HepG2 (cell line): ENCODE data around the gene TM4SF20. TPM values are rescaled to one million over a fixed set of nuclear protein-coding genes. Genes with fewer than 3 reads are reported as not detected.

Experiments
- AHR ChIP-seq: IDR thresholded peaks from 2 replicates; pipeline ENCODE4 v1.6.1; 2018; ENCODE audit warnings: missing genetic modification reagents, missing compliant biosample characterization
- ATF7-NPFF ChIP-seq: sonication (generic); formaldehyde crosslinking; IDR thresholded peaks from 2 replicates; pipeline ENCODE4 v1.8.1; 2023; ENCODE audit warnings: mild to moderate bottlenecking, low read depth, missing genetic modification reagents, moderate library complexity
- FOXK1 ChIP-seq: sonication (generic); formaldehyde crosslinking; IDR thresholded peaks from 2 replicates; pipeline ENCODE4 v1.4.0; 2020; ENCODE audit warnings: low read depth, missing genetic modification reagents, borderline replicate concordance
- FOXP1 ChIP-seq, 2 experiments: fragments of 450-650 bp in 1 of 2; IDR thresholded peaks; 2 replicates each; pipeline ENCODE4 v1.6.1; 2017 to 2018; ENCODE audit warnings: antibody characterized with exemption in 1 of 2
- GPN1 ChIP-seq: sonication (generic); formaldehyde crosslinking; IDR thresholded peaks from 2 replicates; pipeline ENCODE4 v1.5.1; 2020; ENCODE audit warnings: missing genetic modification reagents, borderline replicate concordance
- KAT8 ChIP-seq: IDR thresholded peaks from 2 replicates; pipeline ENCODE4 v1.6.1; 2016; ENCODE audit warnings: missing genetic modification reagents, missing compliant biosample characterization
- NKX3-1 ChIP-seq: sonication (generic); formaldehyde crosslinking; IDR thresholded peaks from 2 replicates; pipeline ENCODE4 v1.5.0; 2020; ENCODE audit warnings: missing genetic modification reagents
- SALL1 ChIP-seq: sonication (generic); formaldehyde crosslinking; IDR thresholded peaks from 2 replicates; pipeline ENCODE4 v1.8.0; 2022; ENCODE audit warnings: mild to moderate bottlenecking, missing genetic modification reagents
- SNAPC2 ChIP-seq: sonication (generic); formaldehyde crosslinking; IDR thresholded peaks from 2 replicates; pipeline ENCODE4 v1.8.1; 2022; ENCODE audit warnings: mild to moderate bottlenecking, missing genetic modification reagents
- SPEN ChIP-seq: sonication (generic); formaldehyde crosslinking; IDR thresholded peaks from 2 replicates; pipeline ENCODE4 v1.5.1; 2020; ENCODE audit warnings: low read depth, mild to moderate bottlenecking, missing genetic modification reagents
- ZBTB3 ChIP-seq: sonication (generic); formaldehyde crosslinking; IDR thresholded peaks from 2 replicates; pipeline ENCODE4 v1.4.0; 2020; ENCODE audit warnings: low read depth, mild to moderate bottlenecking, moderate library complexity, missing genetic modification reagents, borderline replicate concordance
- ZFX ChIP-seq: sonication (generic); formaldehyde crosslinking; IDR thresholded peaks from 2 replicates; pipeline ENCODE4 v1.4.0; 2020; ENCODE audit warnings: mild to moderate bottlenecking, low read depth, missing genetic modification reagents, moderate library complexity
- ZMAT3 ChIP-seq: sonication (generic); formaldehyde crosslinking; conservative IDR thresholded peaks from 2 replicates; pipeline ENCODE4 v1.7.0; 2021; ENCODE audit warnings: missing genetic modification reagents
- ZNF121 ChIP-seq: sonication (generic); formaldehyde crosslinking; IDR thresholded peaks from 2 replicates; pipeline ENCODE4 v1.5.0; 2020; ENCODE audit warnings: mild to moderate bottlenecking, missing genetic modification reagents
- ZNF510 ChIP-seq: sonication (generic); formaldehyde crosslinking; IDR thresholded peaks from 2 replicates; pipeline ENCODE4 v1.4.0; 2020; ENCODE audit warnings: low read depth, mild to moderate bottlenecking, missing genetic modification reagents
- ZNF782 ChIP-seq: sonication (generic); formaldehyde crosslinking; IDR thresholded peaks from 2 replicates; pipeline ENCODE4 v1.4.0; 2020; ENCODE audit warnings: missing genetic modification reagents, mild to moderate bottlenecking, borderline replicate concordance
- polyA plus RNA-seq, 8 experiments: library from polyadenylated mRNA; depleted of rRNA in 3 of 8; stranded (reverse) in 7 of 8; unstranded in 1 of 8; fragments of >200 nt; fragmentation: Illumina TruSeq in 4 of 8; extraction: Trizol in 4 of 8; gene quantifications; 2 replicates each; pipeline versions ENCODE4 v1.2.1 to v1.2.3, GENCODE V29; 2011 to 2016; ENCODE audit warnings: low read depth in 4 of 8, missing spikeins in 1 of 8, mixed read lengths in 1 of 8; ENCODE audit not compliant: insufficient read depth in 1 of 8
- total RNA-seq, 5 experiments: library from RNA; depleted of rRNA; stranded (reverse); fragments of >200 nt; fragmentation: Illumina TruSeq; extraction: Trizol; gene quantifications; 2 replicates each; pipeline ENCODE4 v1.2.3, GENCODE V29; 2016; ENCODE audit warnings: low read depth in 1 of 5
- TF ChIP-seq, protein P1 (sequence below): IDR thresholded peaks from 2 replicates; pipeline ENCODE4 v1.6.1; 2018; ENCODE audit warnings: missing genetic modification reagents, mild to moderate bottlenecking, missing compliant biosample characterization
- TF ChIP-seq, protein P2 (sequence below): sonication (generic); formaldehyde crosslinking; IDR thresholded peaks from 2 replicates; pipeline ENCODE4 v1.4.0; 2020; ENCODE audit warnings: mild to moderate bottlenecking, missing genetic modification reagents
- TF ChIP-seq, protein P3 (sequence below): sonication (generic); formaldehyde crosslinking; IDR thresholded peaks from 2 replicates; pipeline ENCODE4 v1.4.0; 2020; ENCODE audit warnings: missing genetic modification reagents
- TF ChIP-seq, protein P4 (sequence below): sonication (generic); formaldehyde crosslinking; IDR thresholded peaks from 2 replicates; pipeline ENCODE4 v1.4.0; 2020; ENCODE audit warnings: missing genetic modification reagents
- TF ChIP-seq, protein P5 (sequence below): sonication (generic); formaldehyde crosslinking; IDR thresholded peaks from 2 replicates; pipeline ENCODE4 v1.4.0; 2020; ENCODE audit warnings: mild to moderate bottlenecking, missing genetic modification reagents

Gene TM4SF20
- total and polyA plus RNA-seq, 2 of the 13 experiments (the other 11 are each of a cell fraction or from before 2014, with no cell fraction given) = not detected

DNA sequence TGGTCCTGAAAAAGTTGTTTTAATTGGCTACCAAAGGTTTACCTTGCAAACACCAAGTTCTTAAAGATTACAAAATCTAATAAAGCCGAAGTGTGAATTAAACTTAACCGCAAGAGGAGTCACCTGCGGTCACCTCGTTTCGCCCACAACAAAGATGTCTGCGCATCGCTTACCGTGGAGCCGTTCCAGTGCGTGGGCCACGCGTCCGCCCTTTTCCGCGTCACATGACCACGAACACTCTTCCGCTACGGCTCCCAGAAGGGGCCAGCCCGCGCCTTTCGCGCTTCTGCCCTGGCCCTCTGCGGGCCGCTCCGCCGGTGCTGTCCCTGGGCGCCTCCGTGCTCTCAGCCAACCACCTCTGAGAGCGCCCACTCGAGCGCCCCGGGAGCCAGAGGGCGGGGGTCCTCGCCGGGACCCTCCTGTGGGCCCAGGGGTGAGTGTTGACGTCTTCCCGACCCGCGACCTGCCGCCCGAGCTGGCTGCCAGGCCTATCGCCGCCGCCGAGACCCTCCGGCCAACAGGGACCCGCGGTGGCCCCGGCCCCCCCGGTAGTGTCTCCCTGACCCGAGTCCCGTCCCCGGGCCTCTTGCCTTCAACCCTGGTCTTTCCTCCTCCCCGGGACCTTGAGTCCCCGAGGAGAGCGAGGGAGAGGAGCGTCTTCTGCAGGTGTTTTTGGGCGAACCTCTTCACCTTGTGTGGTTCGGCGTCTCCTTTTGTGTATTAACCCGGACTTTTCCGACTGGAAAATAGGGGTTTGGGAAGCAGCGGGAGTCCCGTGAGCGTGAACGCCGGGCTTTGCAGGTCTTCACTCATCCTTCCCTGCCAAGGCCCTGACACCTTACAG, 53.9 kb downstream of the TM4SF20 start, which contains the start of gene MFF (continued):
- TF ChIP-seq, protein P1, sequence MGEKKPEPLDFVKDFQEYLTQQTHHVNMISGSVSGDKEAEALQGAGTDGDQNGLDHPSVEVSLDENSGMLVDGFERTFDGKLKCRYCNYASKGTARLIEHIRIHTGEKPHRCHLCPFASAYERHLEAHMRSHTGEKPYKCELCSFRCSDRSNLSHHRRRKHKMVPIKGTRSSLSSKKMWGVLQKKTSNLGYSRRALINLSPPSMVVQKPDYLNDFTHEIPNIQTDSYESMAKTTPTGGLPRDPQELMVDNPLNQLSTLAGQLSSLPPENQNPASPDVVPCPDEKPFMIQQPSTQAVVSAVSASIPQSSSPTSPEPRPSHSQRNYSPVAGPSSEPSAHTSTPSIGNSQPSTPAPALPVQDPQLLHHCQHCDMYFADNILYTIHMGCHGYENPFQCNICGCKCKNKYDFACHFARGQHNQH (CRISPR knock-in tag) = peak; percentile 98
- TF ChIP-seq ZFX (peak; percentile 99), ZNF782 (CRISPR knock-in tag) (peak; percentile 97), FOXP1 (IDR thresholded peaks at IDR 0.05) (0 out of 2 replicates have a peak, but pooled peaks have one; percentile 9), FOXP1 (CRISPR knock-in tag; IDR thresholded peaks at IDR 0.05) (peak; percentile 34; the same call in 1 of the 2 replicates), ZNF121 (CRISPR knock-in tag) (0 out of 2 replicates have a peak, but pooled peaks have one; percentile 16), NKX3-1 (CRISPR knock-in tag) (peak; percentile 98), SNAPC2 (CRISPR knock-in tag) (peak; percentile 97), ZNF510 (CRISPR knock-in tag) (0 out of 2 replicates have a peak, but pooled peaks have one; percentile 55), FOXK1 (peak; percentile 85; the same call in 1 of the 2 replicates), ZBTB3 (peak; percentile 84), GPN1 (peak; percentile 80; the same call in 1 of the 2 replicates), ATF7-NPFF (CRISPR knock-in tag) (peak; percentile 92), SALL1 (CRISPR knock-in tag) (peak; percentile 98), KAT8 (CRISPR knock-in tag) (peak; percentile 99), SPEN (CRISPR knock-in tag) (peak; percentile 99), ZMAT3 (CRISPR knock-in tag) (peak; percentile 98), AHR (peak; percentile 98)
- TF ChIP-seq, protein P2, sequence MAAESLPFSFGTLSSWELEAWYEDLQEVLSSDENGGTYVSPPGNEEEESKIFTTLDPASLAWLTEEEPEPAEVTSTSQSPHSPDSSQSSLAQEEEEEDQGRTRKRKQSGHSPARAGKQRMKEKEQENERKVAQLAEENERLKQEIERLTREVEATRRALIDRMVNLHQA = no peak
- TF ChIP-seq, protein P3, sequence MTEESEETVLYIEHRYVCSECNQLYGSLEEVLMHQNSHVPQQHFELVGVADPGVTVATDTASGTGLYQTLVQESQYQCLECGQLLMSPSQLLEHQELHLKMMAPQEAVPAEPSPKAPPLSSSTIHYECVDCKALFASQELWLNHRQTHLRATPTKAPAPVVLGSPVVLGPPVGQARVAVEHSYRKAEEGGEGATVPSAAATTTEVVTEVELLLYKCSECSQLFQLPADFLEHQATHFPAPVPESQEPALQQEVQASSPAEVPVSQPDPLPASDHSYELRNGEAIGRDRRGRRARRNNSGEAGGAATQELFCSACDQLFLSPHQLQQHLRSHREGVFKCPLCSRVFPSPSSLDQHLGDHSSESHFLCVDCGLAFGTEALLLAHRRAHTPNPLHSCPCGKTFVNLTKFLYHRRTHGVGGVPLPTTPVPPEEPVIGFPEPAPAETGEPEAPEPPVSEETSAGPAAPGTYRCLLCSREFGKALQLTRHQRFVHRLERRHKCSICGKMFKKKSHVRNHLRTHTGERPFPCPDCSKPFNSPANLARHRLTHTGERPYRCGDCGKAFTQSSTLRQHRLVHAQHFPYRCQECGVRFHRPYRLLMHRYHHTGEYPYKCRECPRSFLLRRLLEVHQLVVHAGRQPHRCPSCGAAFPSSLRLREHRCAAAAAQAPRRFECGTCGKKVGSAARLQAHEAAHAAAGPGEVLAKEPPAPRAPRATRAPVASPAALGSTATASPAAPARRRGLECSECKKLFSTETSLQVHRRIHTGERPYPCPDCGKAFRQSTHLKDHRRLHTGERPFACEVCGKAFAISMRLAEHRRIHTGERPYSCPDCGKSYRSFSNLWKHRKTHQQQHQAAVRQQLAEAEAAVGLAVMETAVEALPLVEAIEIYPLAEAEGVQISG (CRISPR knock-in tag) = peak; percentile 97
- TF ChIP-seq, protein P4, sequence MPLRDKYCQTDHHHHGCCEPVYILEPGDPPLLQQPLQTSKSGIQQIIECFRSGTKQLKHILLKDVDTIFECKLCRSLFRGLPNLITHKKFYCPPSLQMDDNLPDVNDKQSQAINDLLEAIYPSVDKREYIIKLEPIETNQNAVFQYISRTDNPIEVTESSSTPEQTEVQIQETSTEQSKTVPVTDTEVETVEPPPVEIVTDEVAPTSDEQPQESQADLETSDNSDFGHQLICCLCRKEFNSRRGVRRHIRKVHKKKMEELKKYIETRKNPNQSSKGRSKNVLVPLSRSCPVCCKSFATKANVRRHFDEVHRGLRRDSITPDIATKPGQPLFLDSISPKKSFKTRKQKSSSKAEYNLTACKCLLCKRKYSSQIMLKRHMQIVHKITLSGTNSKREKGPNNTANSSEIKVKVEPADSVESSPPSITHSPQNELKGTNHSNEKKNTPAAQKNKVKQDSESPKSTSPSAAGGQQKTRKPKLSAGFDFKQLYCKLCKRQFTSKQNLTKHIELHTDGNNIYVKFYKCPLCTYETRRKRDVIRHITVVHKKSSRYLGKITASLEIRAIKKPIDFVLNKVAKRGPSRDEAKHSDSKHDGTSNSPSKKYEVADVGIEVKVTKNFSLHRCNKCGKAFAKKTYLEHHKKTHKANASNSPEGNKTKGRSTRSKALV (CRISPR knock-in tag) = peak; percentile 71
- TF ChIP-seq, protein P5, sequence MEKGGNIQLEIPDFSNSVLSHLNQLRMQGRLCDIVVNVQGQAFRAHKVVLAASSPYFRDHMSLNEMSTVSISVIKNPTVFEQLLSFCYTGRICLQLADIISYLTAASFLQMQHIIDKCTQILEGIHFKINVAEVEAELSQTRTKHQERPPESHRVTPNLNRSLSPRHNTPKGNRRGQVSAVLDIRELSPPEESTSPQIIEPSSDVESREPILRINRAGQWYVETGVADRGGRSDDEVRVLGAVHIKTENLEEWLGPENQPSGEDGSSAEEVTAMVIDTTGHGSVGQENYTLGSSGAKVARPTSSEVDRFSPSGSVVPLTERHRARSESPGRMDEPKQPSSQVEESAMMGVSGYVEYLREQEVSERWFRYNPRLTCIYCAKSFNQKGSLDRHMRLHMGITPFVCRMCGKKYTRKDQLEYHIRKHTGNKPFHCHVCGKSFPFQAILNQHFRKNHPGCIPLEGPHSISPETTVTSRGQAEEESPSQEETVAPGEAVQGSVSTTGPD (CRISPR knock-in tag) = no peak
